HEK293T (cell line): Measurements from ENCODE around the gene RTP3.

ENCODE experiments used
- ARNT ChIP-seq: fragments of 450-650 bp; IDR thresholded peaks from 2 replicates; pipeline ENCODE4 v1.6.1; 2017; ENCODE audit warnings: mild to moderate bottlenecking
- BHLHE40 ChIP-seq: fragments of 450-650 bp; IDR thresholded peaks from 2 replicates; pipeline ENCODE4 v1.6.1; 2016; ENCODE audit warnings: mild to moderate bottlenecking, moderate library complexity, borderline replicate concordance
- CTBP1 ChIP-seq: fragments of 450-650 bp; IDR thresholded peaks from 2 replicates; pipeline ENCODE4 v1.6.1; 2016; ENCODE audit warnings: borderline replicate concordance
- ELF4 ChIP-seq: fragments of 450-650 bp; IDR thresholded peaks from 2 replicates; pipeline ENCODE4 v1.6.1; 2017; ENCODE audit warnings: antibody characterized with exemption
- FOXA1 ChIP-seq: fragments of 450-650 bp; IDR thresholded peaks from 2 replicates; pipeline ENCODE4 v1.6.1; 2016; ENCODE audit warnings: mild to moderate bottlenecking
- FOXM1 ChIP-seq: fragments of 450-650 bp; IDR thresholded peaks from 2 replicates; pipeline ENCODE4 v1.6.1; 2017; ENCODE audit warnings: mild to moderate bottlenecking, borderline replicate concordance
- HDGF ChIP-seq: fragments of 450-650 bp; IDR thresholded peaks from 2 replicates; pipeline ENCODE4 v1.6.1; 2017; ENCODE audit warnings: antibody characterized with exemption, borderline replicate concordance
- LEF1 ChIP-seq: fragments of 450-650 bp; IDR thresholded peaks from 2 replicates; pipeline ENCODE4 v1.6.1; 2017; ENCODE audit warnings: mild to moderate bottlenecking, borderline replicate concordance
- PKNOX1 ChIP-seq: fragments of 450-650 bp; IDR thresholded peaks from 2 replicates; pipeline ENCODE4 v1.6.1; 2016
- SP1 ChIP-seq: fragments of 450-650 bp; IDR thresholded peaks from 2 replicates; pipeline ENCODE4 v1.6.1; 2017
- SUZ12 ChIP-seq: fragments of 450-650 bp; IDR thresholded peaks from 2 replicates; pipeline ENCODE4 v1.6.1; 2016; ENCODE audit warnings: mild to moderate bottlenecking

- TF ChIP-seq ELF4 (no peak), ARNT (no peak), LEF1 (no peak), HDGF (no peak), FOXM1 (no peak), PKNOX1 (no peak), BHLHE40 (no peak), SP1 (no peak), FOXA1 (no peak), CTBP1 (no peak), SUZ12 (no peak)
Observed at GRCh38 chr3:46466871-46467403, 30.8 kb upstream of the RTP3 start.
